ENCODE data around the gene PTPRJ.

Gene PTPRJ

DNA sequence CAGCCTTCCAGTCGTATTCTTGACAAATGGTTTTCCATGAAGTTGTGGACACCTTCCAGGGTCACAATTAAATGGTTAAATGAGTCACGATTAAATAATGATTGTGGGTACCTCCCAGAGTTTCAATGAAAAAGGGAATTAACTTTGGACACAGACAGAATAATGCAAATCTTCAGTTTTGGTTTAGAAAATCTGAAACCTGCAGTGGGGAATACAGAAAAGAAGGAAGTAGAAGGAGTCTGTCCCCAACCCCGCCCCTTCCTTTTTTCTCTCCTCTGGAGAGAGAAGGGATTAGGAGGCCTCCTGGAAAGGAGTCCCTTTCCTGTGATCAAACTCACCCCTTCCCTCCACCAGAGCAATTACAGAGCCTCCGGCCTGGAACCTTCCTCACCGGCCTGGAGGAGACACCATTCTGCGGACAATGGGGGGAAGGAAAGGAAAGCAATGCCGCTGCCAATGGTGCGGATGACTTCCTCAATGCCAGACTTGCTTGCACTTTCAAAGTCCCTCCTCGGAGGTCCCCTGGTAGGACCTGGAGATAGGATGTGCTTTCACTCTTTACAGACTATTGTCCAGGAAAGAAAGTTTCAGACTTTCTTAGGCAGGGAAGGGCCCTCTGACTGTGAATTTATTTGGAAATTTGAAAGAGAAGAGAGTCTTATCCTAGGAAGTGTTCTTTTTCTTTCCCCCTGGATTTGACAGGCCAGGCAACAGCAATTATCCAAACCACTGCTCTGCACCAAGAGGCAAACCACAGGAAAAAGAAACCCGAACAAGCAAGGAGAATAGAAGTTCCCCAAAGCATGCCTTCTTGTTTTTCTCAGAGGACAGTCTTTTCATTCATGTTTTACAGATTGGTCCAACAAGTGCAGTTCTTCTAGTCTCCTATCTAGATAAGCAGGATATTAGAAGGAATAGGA is 86.8 kb downstream of the PTPRJ start:
- DNase-seq (ENCODE audit: low read depth), result no peak

GRCh38 chr11:48073031-48073861 is 92.9 kb downstream of the PTPRJ start:
- no peak for DNase-seq (ENCODE audit: low read depth)

GRCh38 chr11:48074425-48075181 is 94.2 kb downstream of the PTPRJ start:
- no peak for DNase-seq (ENCODE audit: low read depth)

DNA sequence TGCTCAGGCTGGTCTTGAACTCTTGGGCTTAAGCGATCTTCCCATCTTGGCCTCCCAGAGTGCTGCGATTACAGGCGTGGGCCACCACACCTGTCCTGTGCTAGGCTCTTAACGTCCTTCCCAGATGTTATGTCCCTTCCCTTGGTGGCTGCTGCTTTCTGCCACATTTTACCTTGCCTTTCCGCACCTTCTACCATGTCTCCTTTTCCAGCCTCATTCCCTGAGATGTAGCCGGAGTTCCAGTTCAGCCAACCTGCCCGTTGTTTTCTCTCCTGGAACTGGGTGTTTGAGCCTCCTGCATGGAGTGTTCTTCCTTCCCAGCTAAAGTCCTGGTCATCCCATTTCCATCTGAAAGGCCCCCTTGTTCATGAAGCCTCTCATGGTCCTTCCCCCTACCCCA is 95.3 kb downstream of the PTPRJ start:
- DNase-seq (ENCODE audit: low read depth), result no peak

- no peak for DNase-seq (ENCODE audit: low read depth)
These were observed 96.9 kb downstream of the PTPRJ start for GRCh38 chr11:48077251-48077650.

DNA sequence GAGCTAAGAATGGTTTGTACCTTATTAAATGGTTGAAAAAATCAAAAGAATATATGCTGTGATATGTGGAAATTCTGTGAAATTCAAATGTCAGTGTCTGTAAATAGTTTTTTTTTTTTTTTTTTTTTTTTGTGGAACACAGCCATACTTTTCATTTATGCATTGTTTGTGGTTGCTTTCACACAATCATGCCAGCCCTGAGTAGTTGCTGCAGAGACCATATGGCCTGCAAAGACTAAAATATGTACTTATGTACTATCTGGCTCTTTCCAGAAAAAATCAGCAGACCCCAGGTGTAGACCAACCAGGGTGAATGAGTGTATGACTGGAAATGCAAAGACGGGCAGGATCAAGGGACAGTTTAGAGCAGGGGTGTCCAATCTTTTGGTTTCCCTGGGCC is 98.3 kb downstream of the PTPRJ start:
- no peak for DNase-seq (ENCODE audit: low read depth)

DNA sequence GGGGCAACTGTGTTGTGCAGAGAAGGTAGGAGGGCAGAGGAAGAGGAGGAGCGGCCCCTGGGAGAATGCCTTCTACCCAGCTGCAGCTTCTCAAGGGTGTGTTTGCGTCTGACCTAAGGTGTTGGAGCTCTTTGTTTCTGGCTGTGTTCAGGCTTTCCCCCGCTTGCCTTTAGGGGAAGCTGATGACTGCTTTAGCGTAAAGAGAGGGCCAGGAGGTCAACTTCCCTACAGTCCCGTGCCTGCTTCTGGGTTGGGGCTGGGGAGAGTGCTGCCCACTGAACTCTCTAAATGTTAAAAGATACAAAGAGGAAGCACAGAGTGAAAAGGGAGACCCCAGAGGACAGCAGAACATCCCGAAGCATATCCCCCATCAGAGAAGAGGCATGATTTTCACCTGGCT is 99.2 kb downstream of the PTPRJ start:
- no peak for DNase-seq (ENCODE audit: low read depth)

DNA sequence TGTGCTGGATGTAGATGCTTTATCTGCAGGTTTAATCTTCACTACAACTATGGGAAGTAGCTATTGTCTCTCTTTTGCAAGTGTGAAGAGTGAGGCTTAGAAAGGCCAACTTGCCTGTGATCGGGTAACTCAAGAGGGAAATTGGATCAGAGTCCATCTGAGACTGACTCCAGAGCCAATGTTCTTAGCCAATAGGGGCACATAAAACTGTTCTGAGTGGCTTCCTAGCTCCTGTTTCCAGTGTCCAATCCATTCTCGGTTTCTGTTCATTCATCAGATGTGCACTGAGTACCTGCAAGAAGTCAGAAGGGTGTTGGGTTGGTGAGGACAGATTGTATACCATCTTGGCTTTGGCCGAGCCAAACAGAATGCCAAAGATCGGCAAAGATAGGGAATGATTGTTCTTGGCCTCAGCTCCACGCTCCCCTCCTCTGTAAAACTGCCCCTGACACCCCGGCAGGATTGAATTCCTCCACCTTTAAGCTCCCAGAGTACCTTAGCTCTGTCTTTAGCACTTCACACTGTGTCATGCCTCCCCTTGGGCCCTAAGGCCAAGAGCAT is 100.0 kb downstream of the PTPRJ start:
- no peak for DNase-seq (ENCODE audit: low read depth)

DNA sequence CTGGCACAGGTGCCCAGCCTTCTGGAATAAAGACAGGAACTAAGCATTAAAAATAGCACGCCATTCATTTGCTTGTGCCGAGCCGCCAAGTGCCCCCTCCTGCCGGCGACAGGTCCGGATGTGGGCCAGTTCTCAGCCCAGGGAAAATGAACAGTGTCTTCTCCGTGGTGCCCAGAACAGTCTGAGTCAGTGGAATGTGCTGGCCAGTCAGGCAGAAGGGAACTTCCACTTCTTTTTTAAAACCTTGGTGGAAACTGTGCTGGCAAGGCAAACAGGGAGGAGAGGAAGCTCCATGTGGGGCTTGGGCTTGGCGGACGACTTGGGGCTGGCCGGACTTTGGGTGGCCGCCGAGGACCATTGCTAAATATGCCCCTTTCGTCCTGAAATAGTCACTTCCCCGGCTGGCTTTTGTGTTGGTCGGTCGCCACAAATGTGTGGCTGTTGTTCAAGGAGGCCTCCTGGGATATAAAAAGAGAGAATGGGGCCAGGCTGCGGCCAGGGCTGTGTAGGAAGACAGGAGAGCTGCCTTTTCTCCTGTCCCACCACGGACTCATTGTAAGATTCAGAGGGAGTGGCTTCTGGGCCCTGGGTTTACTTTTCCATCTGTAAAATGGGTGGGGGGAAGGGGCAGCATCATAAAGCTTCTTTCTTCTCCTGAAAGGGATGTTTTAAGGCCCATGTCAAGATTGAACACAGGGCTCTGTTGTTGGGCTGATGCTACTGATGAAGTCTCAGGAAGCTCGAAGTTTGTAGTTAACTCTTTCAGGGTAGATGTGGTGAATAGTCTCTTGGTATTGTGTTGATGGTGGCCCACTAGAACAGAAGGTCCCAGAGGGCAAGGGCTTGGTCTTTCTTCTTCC is 101.0 kb downstream of the PTPRJ start:
- no peak for DNase-seq (ENCODE audit: low read depth)

DNA sequence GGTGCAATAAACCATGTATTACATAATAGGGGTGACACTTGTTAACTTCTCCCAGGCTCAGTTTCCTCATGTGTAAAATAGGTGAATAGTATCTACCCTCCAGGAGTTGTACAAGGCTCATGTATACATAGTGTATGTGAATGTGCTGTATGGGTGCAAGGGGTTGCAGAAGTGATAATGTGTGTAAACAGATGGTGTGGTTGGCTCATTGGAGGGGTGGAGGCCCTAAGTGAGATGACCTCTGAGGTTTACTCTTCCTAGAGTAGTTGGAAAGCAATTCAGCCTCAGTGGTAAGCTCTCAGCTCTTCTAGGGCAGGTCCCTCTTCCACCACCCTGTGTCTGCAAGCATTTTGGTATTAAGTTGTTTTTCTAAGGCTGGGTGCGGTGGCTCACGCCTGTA is 102.4 kb downstream of the PTPRJ start:
- DNase-seq (ENCODE audit: low read depth), result no peak

DNA sequence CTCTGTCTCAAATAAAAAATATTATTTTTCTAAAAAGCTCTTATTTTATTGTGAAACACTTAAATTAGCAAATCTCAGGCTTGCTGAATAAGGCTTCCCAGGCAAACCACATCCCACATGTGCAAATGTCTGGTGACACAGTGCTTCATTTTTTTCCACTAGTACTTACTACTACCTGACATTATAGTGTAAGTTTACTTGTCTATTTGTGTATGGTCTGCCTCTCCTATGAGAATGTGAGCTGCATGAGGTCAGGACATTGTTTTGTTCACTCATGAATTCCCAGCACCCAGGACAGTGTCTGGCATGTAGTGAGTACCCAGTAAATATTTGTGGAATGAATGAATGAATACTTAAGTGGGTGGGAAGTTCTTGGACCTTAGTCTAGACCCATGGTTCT is 103.1 kb downstream of the PTPRJ start:
- DNase-seq (ENCODE audit: low read depth), result no peak

DNA sequence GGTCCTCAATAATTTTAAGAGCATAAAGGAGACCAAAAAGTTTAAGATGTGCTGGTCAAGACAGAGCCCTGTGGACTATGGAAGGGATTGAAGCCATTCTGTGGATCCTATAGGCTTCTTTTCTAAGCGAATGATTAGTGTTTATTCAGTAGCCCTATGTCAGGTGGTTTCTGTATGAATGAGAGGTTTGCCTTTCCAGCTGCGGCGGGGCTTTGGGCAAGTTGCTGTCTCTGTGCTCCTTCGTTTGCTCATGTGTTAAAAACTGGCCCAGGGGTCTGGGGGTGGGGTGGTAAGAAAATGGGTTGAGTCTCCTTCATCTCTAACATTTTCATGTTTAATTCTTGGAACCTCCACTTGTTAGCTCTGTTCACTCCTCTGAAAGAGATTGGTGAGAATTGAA is 105.3 kb downstream of the PTPRJ start:
- no peak for DNase-seq (ENCODE audit: low read depth)

GRCh38 chr11:48087422-48087821 is 107.1 kb downstream of the PTPRJ start:
- no peak for DNase-seq (ENCODE audit: low read depth)

- DNase-seq (ENCODE audit: low read depth), result no peak
These were observed 107.8 kb downstream of the PTPRJ start for GRCh38 chr11:48087974-48088681.

GRCh38 chr11:48088682-48089050 is 108.3 kb downstream of the PTPRJ start:
- DNase-seq (ENCODE audit: low read depth), result no peak

DNA sequence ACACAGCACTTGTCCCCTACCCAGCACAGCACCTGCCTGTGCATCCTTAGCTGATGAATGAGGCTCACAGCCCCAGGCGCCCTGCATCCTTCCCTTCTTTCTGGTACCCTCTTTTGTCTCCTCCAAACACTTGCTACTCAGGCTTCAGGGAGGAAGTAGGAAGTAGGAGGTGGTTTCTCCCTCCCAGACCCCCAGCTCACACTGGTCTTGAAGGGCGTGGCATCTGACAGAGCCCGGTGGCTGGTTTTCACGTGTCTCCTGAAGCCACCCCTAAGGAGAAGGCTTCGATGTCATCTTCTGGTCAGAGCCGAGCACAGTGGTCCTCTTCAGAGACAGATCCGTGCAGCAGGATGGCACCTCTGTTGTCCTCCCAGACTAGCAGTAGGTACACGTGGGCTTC is 109.8 kb downstream of the PTPRJ start:
- DNase-seq (ENCODE audit: low read depth), result no peak

DNA sequence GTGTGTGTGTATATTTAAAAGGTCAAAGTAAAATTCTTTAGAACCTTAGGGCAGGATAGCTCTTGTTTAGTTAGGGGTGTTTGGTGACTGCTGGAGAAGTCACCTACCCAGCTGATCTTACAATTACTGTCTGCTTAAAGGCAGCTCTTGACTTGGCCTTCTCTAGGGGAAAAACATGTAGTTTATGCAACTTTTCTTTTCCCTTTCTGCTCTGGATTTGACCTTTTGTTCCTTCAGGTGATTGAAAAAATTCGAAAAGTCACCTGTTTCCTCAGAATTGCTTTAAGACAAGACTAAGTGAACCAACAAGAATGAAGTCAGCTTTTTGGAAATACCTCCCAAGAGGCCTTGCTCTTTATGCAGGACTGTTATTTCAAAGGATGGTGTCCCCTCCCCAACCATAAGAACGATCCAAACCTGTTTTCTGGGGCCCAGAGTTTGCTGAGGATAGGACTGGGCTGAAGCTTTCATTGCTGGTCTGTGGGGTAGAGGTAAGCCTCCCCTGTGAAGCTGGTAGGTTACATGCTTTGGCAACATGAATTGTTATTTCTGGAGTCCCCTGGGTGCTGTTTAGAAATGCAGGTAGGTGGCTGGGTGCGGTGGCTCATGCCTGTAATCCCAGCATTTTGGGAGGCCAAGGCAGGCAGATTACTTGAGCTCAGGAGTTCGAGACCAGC is 111.2 kb downstream of the PTPRJ start:
- DNase-seq (ENCODE audit: low read depth), result no peak

DNA sequence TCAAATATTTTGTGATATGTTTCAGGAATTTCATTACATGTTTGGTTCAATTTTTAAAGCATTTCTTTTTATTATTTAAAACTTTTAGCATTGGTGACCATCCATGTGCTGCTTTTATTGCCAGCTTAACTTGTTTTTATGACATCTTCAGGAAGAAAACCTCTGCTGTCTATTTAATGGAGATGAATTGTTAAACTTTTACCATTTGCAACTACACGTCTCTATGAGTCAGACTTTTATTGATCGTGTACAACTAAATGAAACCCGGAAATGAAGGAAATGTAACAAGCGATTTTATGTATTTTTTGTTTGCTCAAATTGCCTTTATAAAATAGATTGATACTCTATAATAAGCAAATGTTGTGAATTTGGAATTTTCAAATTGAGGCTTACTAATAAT is 113.0 kb downstream of the PTPRJ start:
- DNase-seq (ENCODE audit: low read depth), result no peak

DNA sequence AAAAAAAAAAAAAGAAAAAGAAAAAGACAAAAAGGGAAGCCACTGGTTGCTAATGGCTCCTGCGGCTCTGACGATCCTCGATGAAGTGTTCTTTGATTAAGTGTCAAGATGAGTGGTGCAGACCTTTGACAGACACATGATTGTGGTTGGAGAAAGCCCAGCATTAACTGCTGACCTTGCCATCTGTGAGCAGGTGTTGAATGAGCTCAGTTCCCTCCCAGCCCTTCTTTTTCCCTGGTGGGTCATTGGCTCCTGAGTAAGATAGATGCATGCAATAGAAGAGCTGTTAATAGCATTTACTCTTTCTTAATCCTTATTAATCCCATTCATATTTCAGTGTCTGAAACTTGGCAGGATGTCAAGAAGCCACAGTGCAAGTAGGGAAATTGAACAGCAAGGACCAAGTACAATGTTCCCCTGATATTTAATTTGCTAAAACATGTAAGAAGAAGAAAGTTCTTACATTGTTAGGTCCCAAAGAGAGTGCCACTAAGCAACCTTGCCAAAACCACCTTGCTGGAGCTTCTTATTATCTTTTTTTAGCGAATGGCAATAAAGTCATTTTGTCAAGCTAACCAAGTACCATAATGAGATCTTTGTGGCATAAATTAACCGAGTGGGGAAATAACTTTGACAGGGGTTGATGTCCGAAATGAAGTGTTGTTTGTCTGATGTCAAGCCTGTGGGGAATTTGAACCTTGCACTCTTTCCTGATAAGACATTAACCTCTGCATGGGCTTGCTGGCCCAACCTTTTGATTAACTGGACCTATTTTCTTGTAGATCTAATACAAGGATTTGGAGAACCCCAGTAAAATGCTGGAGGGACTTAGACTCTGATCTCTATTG is 113.7 kb downstream of the PTPRJ start:
- DNase-seq (ENCODE audit: low read depth), result no peak
